HEK293 (cell line): ENCODE measurements around the gene CRTC1.

ENCODE experiments used
- CTCF ChIA-PET: fragments of 350-600 bp; formaldehyde crosslinking; extraction: SDS; loops from one replicate; lab custom pipeline; 2021; ENCODE audit warnings: antibody characterized with exemption; lab: Yijun Ruan, JAX
- POLR2A ChIA-PET: fragments of 300-600 bp; formaldehyde crosslinking; extraction: SDS; loops from one replicate; lab custom pipeline; 2020; ENCODE audit warnings: antibody characterized with exemption, inconsistent platforms; lab: Yijun Ruan, JAX
- H3K27ac ChIP-seq: fragments of 200-500 bp; sonication (Bioruptor generic); 2 replicates; pipeline ENCODE4 v1.5.1; 2014; ENCODE audit warnings: low read depth, low read length, control low read depth, inconsistent platforms; ENCODE audit errors: extremely low read depth
- H3K36me3 ChIP-seq, 2 experiments: fragments of 200-500 bp in 1 of 2; sonication (Bioruptor generic) in 1 of 2; 1 replicate in 1 of 2; 2 replicates in 1 of 2; pipeline ENCODE4 v1.5.1; 2014 to 2017; ENCODE audit warnings: inconsistent platforms in 2 of 2, low read length in 2 of 2; ENCODE audit not compliant: control insufficient read depth in 2 of 2, insufficient read depth in 1 of 2
- H3K4me1 ChIP-seq: fragments of 200-500 bp; sonication (Bioruptor generic); 2 replicates; pipeline ENCODE4 v1.5.1; 2014; ENCODE audit warnings: mild to moderate bottlenecking, low read length, inconsistent platforms; ENCODE audit not compliant: control insufficient read depth, insufficient read depth
- H3K4me3 ChIP-seq: 2 replicates; pipeline ENCODE4 v1.5.1; 2011; ENCODE audit warnings: low read depth, mild to moderate bottlenecking, control low read depth, low read length, moderate library complexity
- H3K9me3 ChIP-seq: fragments of 200-500 bp; sonication (Bioruptor generic); 2 replicates; pipeline ENCODE4 v1.5.1; 2014; ENCODE audit warnings: low read depth, low read length, inconsistent platforms; ENCODE audit not compliant: control insufficient read depth, insufficient read depth
- ELK4 ChIP-seq: IDR thresholded peaks from 2 replicates; pipeline ENCODE4 v1.6.1; 2011; ENCODE audit warnings: mild to moderate bottlenecking, low read depth, low read length, borderline replicate concordance
- SP2 ChIP-seq: fragments of 450-650 bp; formaldehyde crosslinking; IDR thresholded peaks from 2 replicates; pipeline ENCODE4 v1.5.1; 2016; ENCODE audit warnings: missing biosample characterization, missing genetic modification characterization
- TCF7L2 ChIP-seq: IDR thresholded peaks from 2 replicates; pipeline ENCODE4 v1.6.1; 2011; ENCODE audit warnings: low read depth, mild to moderate bottlenecking, inconsistent platforms, low read length, moderate library complexity, borderline replicate concordance
- ZBTB11 ChIP-seq: fragments of 450-650 bp; formaldehyde crosslinking; conservative IDR thresholded peaks from 2 replicates; pipeline ENCODE4 v1.5.1; 2016; ENCODE audit warnings: low read depth, missing biosample characterization, missing genetic modification characterization
- ZBTB26 ChIP-seq: fragments of 450-650 bp; formaldehyde crosslinking; optimal IDR thresholded peaks from 2 replicates; pipeline ENCODE3; 2016; ENCODE audit warnings: missing biosample characterization, mild to moderate bottlenecking, missing genetic modification characterization
- ZFHX2 ChIP-seq: fragments of 450-650 bp; formaldehyde crosslinking; conservative IDR thresholded peaks from 2 replicates; pipeline ENCODE4 v1.5.1; 2016; ENCODE audit warnings: missing biosample characterization, missing genetic modification characterization
- ZFP69B ChIP-seq: fragments of 450-650 bp; formaldehyde crosslinking; IDR thresholded peaks from 2 replicates; pipeline ENCODE4 v1.5.1; 2016; ENCODE audit warnings: missing biosample characterization, missing genetic modification characterization
- ZNF10 ChIP-seq: fragments of 450-650 bp; formaldehyde crosslinking; IDR thresholded peaks from 2 replicates; pipeline ENCODE4 v1.5.1; 2017; ENCODE audit warnings: missing biosample characterization, missing genetic modification characterization
- ZNF121 ChIP-seq: fragments of 450-650 bp; formaldehyde crosslinking; IDR thresholded peaks from 2 replicates; pipeline ENCODE4 v1.5.1; 2016; ENCODE audit warnings: missing biosample characterization, missing genetic modification characterization
- ZNF133 ChIP-seq: fragments of 450-650 bp; formaldehyde crosslinking; IDR thresholded peaks from 2 replicates; pipeline ENCODE4 v1.5.1; 2016; ENCODE audit warnings: missing biosample characterization, missing genetic modification characterization
- ZNF157 ChIP-seq: fragments of 450-650 bp; formaldehyde crosslinking; IDR thresholded peaks from 2 replicates; pipeline ENCODE4 v1.5.1; 2016; ENCODE audit warnings: missing biosample characterization, missing genetic modification characterization
- ZNF335 ChIP-seq: fragments of 450-650 bp; formaldehyde crosslinking; conservative IDR thresholded peaks from 2 replicates; pipeline ENCODE4 v1.5.1; 2016; ENCODE audit warnings: missing biosample characterization, missing genetic modification characterization
- ZNF350 ChIP-seq: fragments of 450-650 bp; formaldehyde crosslinking; IDR thresholded peaks from 2 replicates; pipeline ENCODE4 v1.5.0; 2017; ENCODE audit warnings: missing biosample characterization, mild to moderate bottlenecking, missing genetic modification characterization
- ZNF398 ChIP-seq: fragments of 450-650 bp; formaldehyde crosslinking; IDR thresholded peaks from 2 replicates; pipeline ENCODE4 v1.5.1; 2017; ENCODE audit warnings: missing biosample characterization, missing genetic modification characterization
- ZNF449 ChIP-seq: fragments of 450-650 bp; formaldehyde crosslinking; IDR thresholded peaks from 2 replicates; pipeline ENCODE4 v1.5.1; 2017; ENCODE audit warnings: missing biosample characterization, mild to moderate bottlenecking, missing genetic modification characterization, moderate library complexity
- ZNF555 ChIP-seq: fragments of 450-650 bp; formaldehyde crosslinking; conservative IDR thresholded peaks from 2 replicates; pipeline ENCODE4 v1.5.1; 2017; ENCODE audit warnings: missing biosample characterization, mild to moderate bottlenecking, missing genetic modification characterization, inconsistent platforms
- ZNF610 ChIP-seq: fragments of 450-650 bp; formaldehyde crosslinking; IDR thresholded peaks from 2 replicates; pipeline ENCODE4 v1.5.1; 2016; ENCODE audit warnings: missing biosample characterization, missing genetic modification characterization, borderline replicate concordance
- ZNF658 ChIP-seq: fragments of 450-650 bp; formaldehyde crosslinking; IDR thresholded peaks from 2 replicates; pipeline ENCODE4; 2016; ENCODE audit warnings: missing biosample characterization, missing genetic modification characterization
- ZNF670 ChIP-seq: fragments of 450-650 bp; formaldehyde crosslinking; IDR thresholded peaks from 2 replicates; pipeline ENCODE4 v1.5.1; 2016; ENCODE audit warnings: missing biosample characterization, missing genetic modification characterization, low read depth
- ZNF677 ChIP-seq: fragments of 450-650 bp; IDR thresholded peaks from 2 replicates; pipeline ENCODE4 v1.5.0; 2018; ENCODE audit warnings: missing biosample characterization, mild to moderate bottlenecking, missing genetic modification characterization, moderate library complexity
- ZNF768 ChIP-seq: fragments of 450-650 bp; formaldehyde crosslinking; IDR thresholded peaks from 2 replicates; pipeline ENCODE4 v1.5.1; 2018; ENCODE audit warnings: missing biosample characterization, mild to moderate bottlenecking, missing genetic modification characterization
- ZNF776 ChIP-seq: fragments of 450-650 bp; formaldehyde crosslinking; IDR thresholded peaks from 2 replicates; pipeline ENCODE4 v1.5.0; 2017; ENCODE audit warnings: missing biosample characterization, missing genetic modification characterization, borderline replicate concordance
- ZNF777 ChIP-seq: fragments of 450-650 bp; formaldehyde crosslinking; IDR thresholded peaks from 2 replicates; pipeline ENCODE4 v1.5.1; 2017; ENCODE audit warnings: missing biosample characterization, missing genetic modification characterization, borderline replicate concordance

The CRTC1 gene

GRCh38 chr19:18676692-18677091 is 6.8 kb upstream of the CRTC1 start:
- CTCF ChIA-PET: interaction anchor here (0.7 to 2.4 kb wide), 7 partner anchors 34 to 207 kb away, joined by 3 to 14 read pairs (median 7); partner anchors contain the start of gene REX1BD
- Histone ChIP-seq H3K27ac (no peak overlapping the region), H3K36me3 (peaks cover 0 to under 1% of the 10 kb centered on the region in 2 experiments; a peak in 1 of 3 replicates), H3K4me1 (no peaks in the 10 kb centered on the region), H3K4me3 (no peak overlapping the region), H3K9me3 (no peaks in the 10 kb centered on the region)
- POLR2A ChIA-PET: interaction anchor here (0.6 to 1.5 kb wide), 2 partner anchors 62 to 105 kb away, joined by 3 read pairs; partner anchors contain the start of gene UBA52
- TF ChIP-seq ZNF555 (tag by site-specific recombination) (no peak), ZNF768 (tag by site-specific recombination) (peak; percentile 88; the same call in 1 of the 2 replicates), ZBTB26 (no peak), ZNF10 (tag by site-specific recombination) (peak; percentile 79), ZFHX2 (tag by site-specific recombination) (no peak)

- POLR2A ChIA-PET: interaction anchor here (1.5 kb wide), 1 partner anchor 106 kb away, joined by 3 read pairs; the partner anchor contains the start of gene UBA52
- Histone ChIP-seq H3K4me1 (no peaks in the 10 kb centered on the region), H3K9me3 (no peaks in the 10 kb centered on the region), H3K36me3 (no peaks in the 10 kb centered on the region), H3K27ac (no peak overlapping the region), H3K4me3 (no peak overlapping the region)
- no peak for TF ChIP-seq ZBTB11 (tag by site-specific recombination)
- TF ChIP-seq ZNF768 (tag by site-specific recombination): no peak
- TF ChIP-seq ZFP69B (tag by site-specific recombination): no peak
- no peak for TF ChIP-seq ZNF670 (tag by site-specific recombination)
- TF ChIP-seq ZNF776 (tag by site-specific recombination): no peak
- TF ChIP-seq ZNF777 (tag by site-specific recombination): no peak
- TF ChIP-seq ZNF610 (tag by site-specific recombination): no peak
- TF ChIP-seq ZNF658: no peak
- TF ChIP-seq ZNF335: no peak
- no peak for TF ChIP-seq ELK4
- TF ChIP-seq ZNF350 (tag by site-specific recombination): no peak
- no peak for TF ChIP-seq ZNF121
- no peak for TF ChIP-seq ZNF157 (tag by site-specific recombination)
- TF ChIP-seq ZNF449 (tag by site-specific recombination): no peak
- no peak for TF ChIP-seq TCF7L2
- no peak for TF ChIP-seq ZNF398 (tag by site-specific recombination)
- TF ChIP-seq ZNF677: no peak
- TF ChIP-seq ZNF133 (tag by site-specific recombination): no peak
- TF ChIP-seq SP2 (tag by site-specific recombination): no peak
- CTCF ChIA-PET: interaction anchor here (0.6 to 2.4 kb wide), 8 partner anchors 72 to 207 kb away, joined by 4 to 14 read pairs (median 7); partner anchors contain the start of gene REX1BD
These were observed 6.3 kb upstream of the CRTC1 start for GRCh38 chr19:18677156-18677555.
